Ovary (tissue), 9 donors: ENCODE data around the gene PTPRA. TPM values are rescaled to one million over a fixed set of nuclear protein-coding genes. Genes with fewer than 3 reads are reported as not detected.
"Not testable (repeated sequence)": the region's sequence is repeated elsewhere in the genome, so short reads cannot be mapped to it uniquely, and the experiment has no call there.

Source experiments
- DNase-seq, 5 donors: peaks; one replicate each; pipeline ENCODE4 v3.0.0-alpha.2; 2019 to 2020
- H3K27ac ChIP-seq, 2 donors: fragments of 200-600 bp; one replicate each; pipeline versions ENCODE4 v1.5.1 to v1.8.0; 2019 to 2022
- H3K27me3 ChIP-seq: fragments of 200-600 bp; one replicate; pipeline ENCODE4 v1.8.0; 2022
- H3K36me3 ChIP-seq: fragments of 200-600 bp; sonication (generic); one replicate; pipeline ENCODE4 v1.5.1; 2019
- H3K4me1 ChIP-seq: one replicate; pipeline ENCODE4 v1.8.1; 2013; ENCODE audit warnings: mild to moderate bottlenecking, moderate library complexity; ENCODE audit not compliant: insufficient read depth
- H3K4me3 ChIP-seq: fragments of 200-600 bp; sonication (generic); one replicate; pipeline ENCODE4 v1.5.1; 2017
- H3K9me3 ChIP-seq, 2 donors: fragments of 200-600 bp in 1 of 2; sonication (generic) in 1 of 2; one replicate each; pipeline versions ENCODE4 v1.5.1 to v1.8.1; 2013 to 2019; ENCODE audit warnings: mild to moderate bottlenecking in 1 of 2, moderate library complexity in 1 of 2
- EP300 ChIP-seq: sonication (generic); formaldehyde crosslinking; IDR thresholded peaks from one replicate; pipeline ENCODE4 v1.6.1; 2017; ENCODE audit warnings: antibody characterized with exemption
- POLR2A ChIP-seq: fragments of 450-650 bp; IDR thresholded peaks from one replicate; pipeline ENCODE4 v1.6.1; 2017; ENCODE audit warnings: antibody characterized with exemption, mild to moderate bottlenecking, moderate library complexity
- WGBS, 3 donors: extraction: QIAGEN DNeasy Blood & Tissue Kit in 1 of 3; methylation state at CpG; one replicate each; pipeline versions ENCODE4 v1.1.5 to v1.1.7; 2013 to 2017; 5-methylcytosine and 5-hydroxymethylcytosine counted together
- intact Hi-C, 4 donors: fragments of 100-400 bp; cut with DNase I; formaldehyde crosslinking; loops; one replicate each; pipeline versions ENCODE4 v1.11.0 to v1.15.1; 2022 to 2023
- polyA plus RNA-seq, 2 donors: library from polyadenylated mRNA; stranded (reverse); fragments of 200-250 nt in 1 of 2; fragments of 350-450 nt in 1 of 2; fragmentation: Illumina TruSeq in 1 of 2; extraction: RNeasy Lipid Tissue Mini Kit (QIAGEN cat#74804) in 1 of 2; gene quantifications; one replicate each; pipeline ENCODE4 v1.2.3, GENCODE V29; 2013 to 2014
- total RNA-seq, 7 donors: library from RNA; depleted of rRNA in 2 of 7; stranded (reverse); fragments of >200 nt in 2 of 7; fragmentation: NEBNext Ultra II Directional in 3 of 7; extraction: Animal tissue kit (Norgen Biotek cat#: 25700) in 3 of 7; gene quantifications; one replicate each; pipeline versions ENCODE4 v1.1.0 to v1.2.4, GENCODE V29; 2016 to 2023
- TF ChIP-seq, protein P1 (sequence below), 3 donors: fragments of 450-650 bp in 2 of 3; fragments of 200-600 bp in 1 of 3; IDR thresholded peaks; one replicate each; pipeline versions ENCODE4 v1.5.1 to v1.8.0; 2016 to 2022; ENCODE audit warnings: antibody characterized with exemption in 3 of 3, mild to moderate bottlenecking in 1 of 3
- donor health status: DM: no; HTN: no; CAD: no; lungs with moderate emphysema.
- donor health status: DM: no; HTN: no; CAD: no.
- donor health status: Bipolar disorder and iron deficiency.
- donor health status: DM: yes; HTN: yes; CAD: no.
- donor health status: DM: no; HTN: no; CAD: no.
- donor health status: DM: yes; HTN: yes; CAD: no.

PTPRA gene
- total and polyA plus RNA-seq, 9 donors, result 40.7 to 178 (median 71.8) TPM

DNA sequence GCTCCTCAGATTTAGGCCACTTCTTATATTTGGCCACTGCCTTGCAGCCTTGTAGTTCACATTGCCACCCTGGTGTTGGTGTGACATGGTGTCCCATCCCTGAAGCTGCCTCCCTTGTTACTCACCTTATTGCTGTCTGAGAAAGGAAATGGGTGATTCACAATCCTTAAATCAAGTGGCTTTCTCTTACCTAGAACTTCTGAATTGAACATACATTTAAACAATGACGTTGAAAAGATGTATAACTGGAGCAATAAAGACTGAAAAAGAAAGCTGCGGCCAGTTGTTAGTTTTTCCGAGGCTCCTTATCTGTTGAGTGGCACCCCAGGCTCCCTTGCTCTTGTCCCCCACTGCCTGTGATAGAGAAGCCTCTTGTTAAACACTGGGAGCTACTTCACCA lies 141.4 kb downstream of the PTPRA start:
- no peak overlapping the region for H3K27ac ChIP-seq
- TF ChIP-seq EP300 (no peak), POLR2A (no peak)
- TF ChIP-seq, protein P1, sequence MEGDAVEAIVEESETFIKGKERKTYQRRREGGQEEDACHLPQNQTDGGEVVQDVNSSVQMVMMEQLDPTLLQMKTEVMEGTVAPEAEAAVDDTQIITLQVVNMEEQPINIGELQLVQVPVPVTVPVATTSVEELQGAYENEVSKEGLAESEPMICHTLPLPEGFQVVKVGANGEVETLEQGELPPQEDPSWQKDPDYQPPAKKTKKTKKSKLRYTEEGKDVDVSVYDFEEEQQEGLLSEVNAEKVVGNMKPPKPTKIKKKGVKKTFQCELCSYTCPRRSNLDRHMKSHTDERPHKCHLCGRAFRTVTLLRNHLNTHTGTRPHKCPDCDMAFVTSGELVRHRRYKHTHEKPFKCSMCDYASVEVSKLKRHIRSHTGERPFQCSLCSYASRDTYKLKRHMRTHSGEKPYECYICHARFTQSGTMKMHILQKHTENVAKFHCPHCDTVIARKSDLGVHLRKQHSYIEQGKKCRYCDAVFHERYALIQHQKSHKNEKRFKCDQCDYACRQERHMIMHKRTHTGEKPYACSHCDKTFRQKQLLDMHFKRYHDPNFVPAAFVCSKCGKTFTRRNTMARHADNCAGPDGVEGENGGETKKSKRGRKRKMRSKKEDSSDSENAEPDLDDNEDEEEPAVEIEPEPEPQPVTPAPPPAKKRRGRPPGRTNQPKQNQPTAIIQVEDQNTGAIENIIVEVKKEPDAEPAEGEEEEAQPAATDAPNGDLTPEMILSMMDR (IDR thresholded peaks at IDR 0.05), result no peak
- H3K36me3 ChIP-seq, result no peaks in the 10 kb centered on the region
- intact Hi-C loops, result no loop called here
- WGBS, 3 donors, result 86 to 88% (median 86%) methylated on average over 3 of the region's 3 CpGs
- H3K4me3 ChIP-seq, result no peak overlapping the region
- H3K9me3 ChIP-seq, result no peaks in the 10 kb centered on the region
- no peak for DNase-seq
- H3K27me3 ChIP-seq, result no peaks in the 10 kb centered on the region
- H3K4me1 ChIP-seq, result no peaks in the 10 kb centered on the region

DNA sequence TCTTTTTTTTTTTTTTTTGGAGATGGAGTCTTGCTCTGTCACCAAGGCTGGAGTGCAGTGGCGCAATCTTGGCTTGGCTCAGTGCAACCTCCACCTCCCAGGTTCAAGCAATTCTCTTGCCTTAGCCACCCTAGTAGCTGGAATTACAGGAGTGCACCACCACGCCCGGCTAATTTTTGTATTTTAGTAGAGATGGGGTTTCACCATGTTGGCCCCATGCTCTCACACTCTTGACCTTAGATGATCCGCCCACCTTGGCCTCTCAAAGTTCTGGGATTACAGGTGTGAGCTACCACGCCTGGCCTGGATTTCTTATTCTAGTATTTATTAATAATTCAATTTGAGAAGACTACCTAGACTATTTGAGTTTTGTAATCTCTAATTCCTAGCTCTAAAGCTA lies 142.0 kb downstream of the PTPRA start:
- 94 to 98% (median 95%) methylated on average over 5 of the region's 5 CpGs for WGBS, 3 donors
- H3K4me3 ChIP-seq, H3K36me3 ChIP-seq, H3K27ac ChIP-seq, H3K27me3 ChIP-seq, DNase-seq, H3K4me1 ChIP-seq, intact Hi-C loops, H3K9me3 ChIP-seq: not testable (repeated sequence)

DNA sequence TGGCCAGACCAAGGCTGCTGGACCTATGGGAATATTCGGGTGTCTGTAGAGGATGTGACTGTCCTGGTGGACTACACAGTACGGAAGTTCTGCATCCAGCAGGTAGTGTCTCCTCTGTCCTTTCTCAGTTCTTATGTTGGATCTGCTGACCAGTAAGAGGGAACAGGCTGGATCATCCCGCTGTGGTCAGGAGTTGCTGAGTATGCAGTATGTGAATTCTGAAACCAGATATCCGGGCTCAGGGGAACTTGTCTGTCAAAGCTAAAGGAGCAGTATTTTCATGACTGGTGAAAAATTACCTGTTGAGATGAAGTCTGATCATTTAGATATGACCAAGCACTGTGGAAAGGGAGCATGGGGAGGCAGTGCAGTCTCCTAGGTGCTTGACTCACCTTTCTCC lies 148.0 kb downstream of the PTPRA start:
- no peaks in the 10 kb centered on the region for H3K4me1 ChIP-seq
- H3K4me3 ChIP-seq, result no peak overlapping the region
- intact Hi-C loops, result no loop called here
- no peak for TF ChIP-seq POLR2A
- TF ChIP-seq, protein P1 (IDR thresholded peaks at IDR 0.05), result no peak
- TF ChIP-seq EP300, result no peak
- H3K27me3 ChIP-seq, result no peaks in the 10 kb centered on the region
- H3K27ac ChIP-seq, result no peak overlapping the region
- WGBS, 3 donors, result 89 to 96% (median 91%) methylated on average over 4 of the region's 4 CpGs
- no peak for DNase-seq
- no peaks in the 10 kb centered on the region for H3K9me3 ChIP-seq
- no peaks in the 10 kb centered on the region for H3K36me3 ChIP-seq

DNA sequence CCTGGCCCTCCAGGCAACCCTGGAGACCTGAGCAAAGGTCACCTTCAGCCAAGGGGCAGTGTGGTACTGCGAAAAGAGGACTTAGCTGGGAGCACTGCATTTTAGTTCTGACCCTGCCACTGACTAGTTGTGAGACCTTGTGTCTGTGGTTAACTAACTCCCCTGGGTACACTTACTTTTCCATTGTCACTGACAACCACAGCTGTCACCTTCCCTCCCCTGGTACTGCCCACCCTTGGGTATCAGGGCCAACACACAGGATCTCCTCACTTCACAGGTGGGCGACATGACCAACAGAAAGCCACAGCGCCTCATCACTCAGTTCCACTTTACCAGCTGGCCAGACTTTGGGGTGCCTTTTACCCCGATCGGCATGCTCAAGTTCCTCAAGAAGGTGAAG lies 148.5 kb downstream of the PTPRA start:
- Histone ChIP-seq H3K27me3 (no peaks in the 10 kb centered on the region), H3K27ac (no peak overlapping the region), H3K9me3 (no peaks in the 10 kb centered on the region), H3K4me3 (no peak overlapping the region), H3K36me3 (no peaks in the 10 kb centered on the region), H3K4me1 (no peaks in the 10 kb centered on the region)
- TF ChIP-seq, protein P1 (IDR thresholded peaks at IDR 0.05), result no peak
- no peak for TF ChIP-seq EP300
- no peak for TF ChIP-seq POLR2A
- intact Hi-C loops, result no loop called here
- no peak for DNase-seq
- WGBS, 3 donors, result 96 to 98% (median 96%) methylated on average over 5 of the region's 5 CpGs

DNA sequence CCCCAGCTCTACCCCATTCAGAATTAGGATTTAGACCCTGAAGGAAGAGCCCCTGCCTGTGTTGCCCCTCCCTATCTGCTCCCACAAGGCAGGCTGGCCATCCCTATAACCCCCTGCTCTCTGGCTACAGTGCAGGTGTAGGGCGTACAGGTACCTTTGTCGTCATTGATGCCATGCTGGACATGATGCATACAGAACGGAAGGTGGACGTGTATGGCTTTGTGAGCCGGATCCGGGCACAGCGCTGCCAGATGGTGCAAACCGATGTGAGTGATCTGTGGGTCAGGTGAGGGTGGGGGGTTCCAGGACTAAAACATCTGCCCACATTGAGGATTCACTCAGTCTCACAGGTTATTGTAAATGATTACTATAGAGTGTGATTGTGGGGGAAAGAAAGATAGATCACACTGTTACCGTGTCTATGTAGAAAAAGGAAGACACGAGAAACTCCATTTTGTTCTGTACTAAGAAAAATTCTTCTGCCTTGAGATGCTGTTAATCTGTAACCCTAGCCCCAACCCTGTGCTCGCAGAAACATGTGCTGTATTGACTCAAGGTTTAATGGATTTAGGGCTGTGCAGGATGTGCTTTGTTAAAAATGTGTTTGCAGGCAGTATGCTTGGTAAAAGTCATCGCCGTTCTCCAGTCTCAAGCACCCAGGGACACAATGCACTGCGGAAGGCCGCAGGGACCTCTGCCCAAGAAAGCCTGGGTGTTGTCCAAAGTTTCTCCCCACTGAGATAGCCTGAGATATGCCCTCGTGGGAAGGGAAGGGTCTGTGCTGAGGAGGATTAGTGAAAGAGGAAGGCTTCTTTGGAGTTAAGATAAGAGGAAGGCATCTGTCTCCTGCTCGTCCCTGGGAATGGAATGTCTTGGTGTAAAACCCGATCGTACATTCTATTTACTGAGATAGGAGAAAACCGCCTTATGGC lies 149.5 kb downstream of the PTPRA start:
- H3K4me1 ChIP-seq, H3K27me3 ChIP-seq, H3K4me3 ChIP-seq, intact Hi-C loops, H3K27ac ChIP-seq, H3K36me3 ChIP-seq, H3K9me3 ChIP-seq, DNase-seq: not testable (repeated sequence)
- 52 to 63% (median 58%) methylated on average over 20 of the region's 20 CpGs for WGBS, 3 donors
